ENCODE results near the gene USP20.

Gene USP20

DNA sequence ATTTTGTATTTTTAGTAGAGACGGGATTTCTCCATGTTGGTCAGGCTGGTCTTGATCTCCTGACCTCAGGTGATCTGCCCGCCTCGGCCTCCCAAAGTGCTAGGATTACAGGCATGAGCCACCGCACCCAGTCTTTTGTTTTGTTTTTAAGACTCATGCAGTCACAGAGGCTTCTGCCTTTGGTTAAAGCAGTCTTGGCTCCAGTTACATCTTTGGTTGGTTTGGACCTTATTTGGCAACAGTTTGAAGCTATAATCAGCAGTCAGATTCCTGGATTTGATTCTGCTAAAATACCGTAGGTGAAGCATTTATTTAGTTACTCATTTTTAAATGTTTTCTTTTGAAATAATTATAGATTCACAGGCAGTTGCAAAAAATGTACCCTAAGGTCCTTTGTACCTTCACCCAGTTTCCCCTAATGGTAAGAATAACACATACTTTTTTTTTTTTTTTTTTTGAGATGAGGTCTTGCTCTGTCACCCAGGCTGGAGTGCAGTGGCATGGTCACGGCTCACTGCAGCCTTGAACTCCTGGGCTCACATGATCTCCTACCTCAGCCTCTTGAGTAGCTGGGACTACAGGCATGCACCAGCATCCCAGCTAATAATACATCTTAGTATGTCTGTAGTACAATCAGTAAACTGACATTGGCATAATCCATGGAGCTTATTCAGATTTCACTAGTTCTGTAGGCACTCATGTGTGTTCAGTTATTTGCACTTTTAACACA lies 15.7 kb downstream of the USP20 start:
- ChIA-PET CTCF (interaction anchor here (0.6 to 1.1 kb wide), 3 partner anchors 34 to 475 kb away, joined by 3 read pairs; no protein-coding TSS in a partner anchor), POLR2A (interaction anchor here (0.7 kb wide), 1 partner anchor 30 kb away, joined by 5 read pairs; no protein-coding TSS in a partner anchor)
- H3K36me3 ChIP-seq (ENCODE audit: control insufficient read depth in 2 of 2, insufficient read depth in 1 of 2, low read length in 2 of 2) = peaks cover 0 to 40% of the 10 kb centered on the region in 2 experiments; a peak in 2 of 3 replicates
- no peak overlapping the region for H3K4me3 ChIP-seq (ENCODE audit: low read depth, low read length)
- TF ChIP-seq HOXA7 (CRISPR knock-in tag; IDR thresholded peaks at IDR 0.05; ENCODE audit: borderline replicate concordance) (no peak), ZNF513 (tag by site-specific recombination; IDR thresholded peaks at IDR 0.05) (no peak), ZNF529 (tag by site-specific recombination; IDR thresholded peaks at IDR 0.05; ENCODE audit: insufficient replicate concordance) (peak; percentile 76)
- no peaks in the 10 kb centered on the region for H3K4me1 ChIP-seq (ENCODE audit: control insufficient read depth, insufficient read depth, low read length)
- H3K27ac ChIP-seq (ENCODE audit: extremely low read depth, low read depth, low read length) = no peak overlapping the region
- H3K9me3 ChIP-seq (ENCODE audit: control insufficient read depth, insufficient read depth, low read depth, low read length) = no peaks in the 10 kb centered on the region

GRCh38 chr9:129851821-129852220 lies 16.6 kb downstream of the USP20 start:
- Histone ChIP-seq H3K36me3 (ENCODE audit: control insufficient read depth in 2 of 2, insufficient read depth in 1 of 2, low read length in 2 of 2) (peaks cover 0 to 43% of the 10 kb centered on the region in 2 experiments; a peak in 2 of 3 replicates), H3K4me3 (ENCODE audit: low read depth, low read length) (no peak overlapping the region), H3K9me3 (ENCODE audit: control insufficient read depth, insufficient read depth, low read depth, low read length) (no peaks in the 10 kb centered on the region), H3K4me1 (ENCODE audit: control insufficient read depth, insufficient read depth, low read length) (no peaks in the 10 kb centered on the region), H3K27ac (ENCODE audit: extremely low read depth, low read depth, low read length) (no peak overlapping the region)
- ChIA-PET CTCF (no interaction called here), POLR2A (no interaction called here)
- peak; percentile 48 for TF ChIP-seq ZIC2 (tag by site-specific recombination; IDR thresholded peaks at IDR 0.05)
- no peak for TF ChIP-seq ZNF274 (IDR thresholded peaks at IDR 0.05; ENCODE audit: low read length)
- no peak for TF ChIP-seq ZNF274 (tag by site-specific recombination; IDR thresholded peaks at IDR 0.05; ENCODE audit: borderline replicate concordance)
- TF ChIP-seq ZNF280C (tag by site-specific recombination; IDR thresholded peaks at IDR 0.05) = no peak

GRCh38 chr9:129852579-129852978 lies 17.3 kb downstream of the USP20 start:
- ChIA-PET POLR2A (no interaction called here), CTCF (interaction anchor here (0.7 kb wide), 1 partner anchor 463 kb away, joined by 3 read pairs; no protein-coding TSS in a partner anchor)
- TF ChIP-seq ZBTB1 (tag by site-specific recombination; IDR thresholded peaks at IDR 0.05) (no peak), PRDM4 (tag by site-specific recombination; IDR thresholded peaks at IDR 0.05) (no peak), OSR2 (tag by site-specific recombination; IDR thresholded peaks at IDR 0.05) (no peak), ZSCAN23 (tag by site-specific recombination; IDR thresholded peaks at IDR 0.05) (no peak), INSM2 (tag by site-specific recombination; IDR thresholded peaks at IDR 0.05) (no peak), ZNF610 (tag by site-specific recombination; IDR thresholded peaks at IDR 0.05; ENCODE audit: borderline replicate concordance) (no peak), ZNF398 (tag by site-specific recombination; IDR thresholded peaks at IDR 0.05) (no peak)
- no peak overlapping the region for H3K27ac ChIP-seq (ENCODE audit: extremely low read depth, low read depth, low read length)
- no peaks in the 10 kb centered on the region for H3K9me3 ChIP-seq (ENCODE audit: control insufficient read depth, insufficient read depth, low read depth, low read length)
- H3K4me1 ChIP-seq (ENCODE audit: control insufficient read depth, insufficient read depth, low read length) = no peaks in the 10 kb centered on the region
- no peak overlapping the region for H3K4me3 ChIP-seq (ENCODE audit: low read depth, low read length)
- H3K36me3 ChIP-seq (ENCODE audit: control insufficient read depth in 2 of 2, insufficient read depth in 1 of 2, low read length in 2 of 2) = peaks cover 0 to 47% of the 10 kb centered on the region in 2 experiments; a peak in 2 of 3 replicates

Data from HEK293 (cell line).